Sigmoid colon (tissue), 7 donors: ENCODE measurements around the gene STK33. TPM values are rescaled to one million over a fixed set of nuclear protein-coding genes. Genes with fewer than 3 reads are reported as not detected.
A peak's percentile ranks its signal among the peaks of the same experiment; 100 is the strongest.

Experiments
- DNase-seq: peaks from one replicate; pipeline ENCODE4 v3.0.0-alpha.2; 2019
- H3K27ac ChIP-seq, 4 donors: fragments of 200-600 bp; sonication (generic); one replicate each; pipeline ENCODE4 v1.5.1; 2016 to 2019; ENCODE audit warnings: mild to moderate bottlenecking in 1 of 4
- H3K27me3 ChIP-seq, 3 donors: fragments of 200-600 bp; sonication (generic); one replicate each; pipeline ENCODE4 v1.5.1; 2019; ENCODE audit warnings: mild to moderate bottlenecking in 1 of 3
- H3K36me3 ChIP-seq, 4 donors: fragments of 200-600 bp; sonication (generic); one replicate each; pipeline ENCODE4 v1.5.1; 2016 to 2019
- H3K4me1 ChIP-seq, 4 donors: fragments of 200-600 bp; sonication (generic); one replicate each; pipeline ENCODE4 v1.5.1; 2017 to 2019
- H3K4me3 ChIP-seq, 4 donors: fragments of 200-600 bp; sonication (generic); one replicate each; pipeline ENCODE4 v1.5.1; 2017 to 2019; ENCODE audit warnings: mild to moderate bottlenecking in 2 of 4, moderate library complexity in 1 of 4
- H3K9me3 ChIP-seq, 4 donors: fragments of 200-600 bp in 3 of 4; sonication (generic) in 3 of 4; one replicate each; pipeline versions ENCODE4 v1.5.1 to v1.6.1; 2013 to 2019
- CTCF ChIP-seq, 4 experiments: fragments of 450-650 bp in 3 of 4; fragments of 200-600 bp in 1 of 4; IDR thresholded peaks; one replicate each; pipeline ENCODE4 v1.5.1; 2016 to 2019; ENCODE audit warnings: antibody characterized with exemption in 4 of 4, mild to moderate bottlenecking in 3 of 4, moderate library complexity in 2 of 4
- EP300 ChIP-seq, 4 donors: sonication (generic); formaldehyde crosslinking; IDR thresholded peaks; one replicate each; pipeline ENCODE4 v1.6.1; 2017; ENCODE audit warnings: antibody characterized with exemption in 4 of 4
- POLR2A ChIP-seq, 2 donors: fragments of 450-650 bp; IDR thresholded peaks; one replicate each; pipeline ENCODE4 v1.6.1; 2016; ENCODE audit warnings: antibody characterized with exemption in 2 of 2, mild to moderate bottlenecking in 2 of 2, moderate library complexity in 2 of 2
- POLR2AphosphoS5 ChIP-seq, 4 donors: sonication (generic); formaldehyde crosslinking; IDR thresholded peaks; one replicate each; pipeline ENCODE4 v1.6.1; 2017; ENCODE audit warnings: antibody characterized with exemption in 4 of 4
- WGBS, 2 donors: extraction: QIAGEN DNeasy Blood & Tissue Kit; methylation state at CpG; one replicate each; pipeline ENCODE4 v1.1.7; 2013; 5-methylcytosine and 5-hydroxymethylcytosine counted together
- intact Hi-C: fragments of 100-400 bp; cut with DNase I; formaldehyde crosslinking; loops from one replicate; pipeline ENCODE4 v1.15.1; 2023
- polyA plus RNA-seq, 3 donors: library from polyadenylated mRNA; stranded (reverse); fragments of 200-250 nt; gene quantifications; one replicate each; pipeline ENCODE4 v1.2.3, GENCODE V29; 2013
- total RNA-seq, 4 donors: library from RNA; depleted of rRNA; stranded (reverse); fragments of >200 nt; gene quantifications; one replicate each; pipeline ENCODE4 v1.1.0, GENCODE V29; 2016
- donor health status: healthy with polysubstance abuse.
- donor health status: Bipolar disorder and iron deficiency.
- donor health status: healthy.

STK33 gene
- total and polyA plus RNA-seq, 7 donors, result 2.0 to 23.8 (median 20.6) TPM; not detected in 2

GRCh38 chr11:8356216-8356615 lies 237.8 kb downstream of the STK33 start:
- no peak for TF ChIP-seq POLR2A (IDR thresholded peaks at IDR 0.05)
- H3K27ac ChIP-seq, result no peak overlapping the region
- DNase-seq, result no peak
- H3K4me3 ChIP-seq, result no peak overlapping the region
- H3K27me3 ChIP-seq, result no peaks in the 10 kb centered on the region
- H3K36me3 ChIP-seq, result no peaks in the 10 kb centered on the region
- peaks cover 0 to 18% (median 11%) of the 10 kb centered on the region in 4 donors for H3K4me1 ChIP-seq
- WGBS, 2 donors, result 86 to 90% methylated on average over 8 of the region's 8 CpGs
- intact Hi-C loops, result no loop called here
- H3K9me3 ChIP-seq, result no peaks in the 10 kb centered on the region

- 79 to 80% methylated on average over 5 of the region's 5 CpGs for WGBS, 2 donors
- H3K4me3 ChIP-seq, result no peak overlapping the region
- peaks cover 0 to 18% (median 11%) of the 10 kb centered on the region in 4 donors for H3K4me1 ChIP-seq
- H3K36me3 ChIP-seq, result no peaks in the 10 kb centered on the region
- intact Hi-C loops, result no loop called here
- H3K27ac ChIP-seq, result no peak overlapping the region
- H3K9me3 ChIP-seq, result no peaks in the 10 kb centered on the region
- H3K27me3 ChIP-seq, result no peaks in the 10 kb centered on the region
- TF ChIP-seq CTCF (IDR thresholded peaks at IDR 0.05), result no peak
- no peak for TF ChIP-seq POLR2AphosphoS5 (IDR thresholded peaks at IDR 0.05)
- no peak for TF ChIP-seq EP300 (IDR thresholded peaks at IDR 0.05)
- no peak for TF ChIP-seq POLR2A (IDR thresholded peaks at IDR 0.05)
- no peak for DNase-seq
These were observed 238.6 kb downstream of the STK33 start for GRCh38 chr11:8355416-8355742.

- no peak for DNase-seq
- Histone ChIP-seq H3K4me1 (peaks cover 0 to 18% (median 11%) of the 10 kb centered on the region in 4 donors), H3K27me3 (no peaks in the 10 kb centered on the region), H3K27ac (peak overlapping the region in 2 of 4 donors; percentile 42 to 47), H3K9me3 (no peaks in the 10 kb centered on the region), H3K36me3 (no peaks in the 10 kb centered on the region), H3K4me3 (peak overlapping the region in 3 of 4 donors; percentile 22 to 40 (median 37))
- TF ChIP-seq CTCF (IDR thresholded peaks at IDR 0.05) (no peak), EP300 (IDR thresholded peaks at IDR 0.05) (no peak), POLR2A (IDR thresholded peaks at IDR 0.05) (no peak), POLR2AphosphoS5 (IDR thresholded peaks at IDR 0.05) (no peak)
- intact Hi-C loops, result no loop called here
- WGBS, 2 donors, result 12 to 14% methylated on average over 16 of the region's 16 CpGs
These were observed 239.2 kb downstream of the STK33 start for GRCh38 chr11:8354622-8355415.

- 70 to 78% methylated on average over 13 of the region's 13 CpGs for WGBS, 2 donors
- Histone ChIP-seq H3K36me3 (no peaks in the 10 kb centered on the region), H3K4me1 (peaks cover 0 to 18% (median 11%) of the 10 kb centered on the region in 4 donors), H3K9me3 (no peaks in the 10 kb centered on the region), H3K27me3 (no peaks in the 10 kb centered on the region), H3K27ac (no peak overlapping the region), H3K4me3 (no peak overlapping the region)
- intact Hi-C loops, result no loop called here
- no peak for DNase-seq
- TF ChIP-seq POLR2AphosphoS5 (IDR thresholded peaks at IDR 0.05) (no peak), EP300 (IDR thresholded peaks at IDR 0.05) (no peak), CTCF (IDR thresholded peaks at IDR 0.05) (no peak), POLR2A (IDR thresholded peaks at IDR 0.05) (no peak)
These were observed 241.0 kb downstream of the STK33 start for GRCh38 chr11:8352876-8353505.

- 89 to 92% methylated on average over 4 of the region's 4 CpGs for WGBS, 2 donors
- Histone ChIP-seq H3K4me1 (peaks cover 0 to 17% (median 11%) of the 10 kb centered on the region in 4 donors), H3K27ac (no peak overlapping the region), H3K4me3 (no peak overlapping the region), H3K27me3 (no peaks in the 10 kb centered on the region), H3K9me3 (no peaks in the 10 kb centered on the region), H3K36me3 (no peaks in the 10 kb centered on the region)
- intact Hi-C loops, result no loop called here
- DNase-seq, result no peak
- TF ChIP-seq POLR2A (IDR thresholded peaks at IDR 0.05), result no peak
- no peak for TF ChIP-seq POLR2AphosphoS5 (IDR thresholded peaks at IDR 0.05)
- TF ChIP-seq EP300 (IDR thresholded peaks at IDR 0.05), result no peak
- no peak for TF ChIP-seq CTCF (IDR thresholded peaks at IDR 0.05)
These were observed 241.7 kb downstream of the STK33 start for GRCh38 chr11:8352103-8352875.
